GM19023 (cell line): ENCODE measurements around the gene NFASC.

Source experiments
- ATAC-seq: cut with Tn5 transposase; IDR thresholded peaks from one replicate; pipeline ENCODE4 v1.9.1; 2021; ENCODE audit warnings: mild to moderate bottlenecking, moderate library complexity; ENCODE audit not compliant: unreplicated experiment

NFASC gene

GRCh38 chr1:205030896-205031295 is 160.2 kb downstream of the NFASC start:
- no peak for ATAC-seq

GRCh38 chr1:205032508-205032907 is 161.8 kb downstream of the NFASC start:
- ATAC-seq = no peak

GRCh38 chr1:205037539-205037938 is 166.9 kb downstream of the NFASC start:
- no peak for ATAC-seq

GRCh38 chr1:205038132-205038786 is 167.6 kb downstream of the NFASC start:
- ATAC-seq = no peak

- no peak for ATAC-seq
These were observed 170.5 kb downstream of the NFASC start for GRCh38 chr1:205041001-205041715.

- ATAC-seq = no peak
These were observed 171.6 kb downstream of the NFASC start for GRCh38 chr1:205041998-205042910.

- ATAC-seq = no peak
These were observed 172.5 kb downstream of the NFASC start, which contains the start of gene CNTN2 for GRCh38 chr1:205042911-205043806. Gene CNTN2 (plus strand): TSS chr1:205043212. CDS start chr1:205053186, 9,974 bp downstream.

GRCh38 chr1:205043866-205044265 is 173.2 kb downstream of the NFASC start:
- ATAC-seq = no peak

- ATAC-seq = no peak
These were observed 174.1 kb downstream of the NFASC start for GRCh38 chr1:205044741-205045140.

GRCh38 chr1:205045146-205045545 is 174.5 kb downstream of the NFASC start:
- ATAC-seq = no peak

- no peak for ATAC-seq
These were observed 176.2 kb downstream of the NFASC start for GRCh38 chr1:205046870-205047269.

GRCh38 chr1:205047764-205048231 is 177.1 kb downstream of the NFASC start:
- ATAC-seq = no peak

GRCh38 chr1:205048382-205048781 is 177.7 kb downstream of the NFASC start:
- ATAC-seq = no peak

- ATAC-seq = no peak
These were observed 178.8 kb downstream of the NFASC start for GRCh38 chr1:205049479-205049878.

- ATAC-seq = no peak
These were observed 182.0 kb downstream of the NFASC start for GRCh38 chr1:205052690-205053089.

GRCh38 chr1:205053296-205053695 is 182.6 kb downstream of the NFASC start:
- no peak for ATAC-seq

GRCh38 chr1:205054013-205054412 is 183.4 kb downstream of the NFASC start:
- no peak for ATAC-seq

GRCh38 chr1:205056188-205056611 is 185.5 kb downstream of the NFASC start:
- no peak for ATAC-seq

- ATAC-seq = no peak
These were observed 186.4 kb downstream of the NFASC start for GRCh38 chr1:205056956-205057568.
